ENCODE data around the gene EIF4A3.
"Not testable (repeated sequence)": the region's sequence is repeated elsewhere in the genome, so short reads cannot be mapped to it uniquely, and the experiment has no call there.

The EIF4A3 gene

GRCh38 chr17:80171681-80172080, 24.8 kb upstream of the EIF4A3 start:
- no peak for DNase-seq (ENCODE audit: low read depth)

GRCh38 chr17:80169784-80170500, 23.0 kb upstream of the EIF4A3 start, which contains the start of gene CARD14:
CARD14 (plus strand) TSS chr17:80170030; CDS start chr17:80181439, 11,409 bp downstream.
- DNase-seq (ENCODE audit: low read depth), result no peak

GRCh38 chr17:80169107-80169506, 22.2 kb upstream of the EIF4A3 start:
- DNase-seq (ENCODE audit: low read depth), result no peak

DNA sequence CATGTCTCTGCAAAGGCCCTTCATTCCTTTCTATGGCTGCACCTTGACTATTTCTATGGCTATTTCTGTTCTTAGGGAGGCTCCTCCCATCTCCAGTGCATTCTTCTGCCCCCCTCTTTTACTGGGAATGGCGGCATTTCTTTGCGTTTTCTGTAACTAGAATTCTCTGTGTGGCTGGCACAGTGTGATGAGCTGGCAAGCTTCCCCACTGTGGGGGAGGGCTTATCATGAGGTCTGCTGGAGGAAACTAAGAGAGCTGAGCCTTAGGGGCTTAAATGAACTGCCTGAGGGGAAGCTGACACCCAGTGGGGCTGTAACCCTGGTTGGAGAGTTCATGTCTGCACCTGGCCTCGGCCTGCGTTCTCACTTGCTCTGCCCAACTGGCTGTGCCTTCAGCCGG, 21.4 kb upstream of the EIF4A3 start:
- DNase-seq (ENCODE audit: low read depth), result no peak

- no peak for DNase-seq (ENCODE audit: low read depth)
Observed at GRCh38 chr17:80166446-80166845, 19.5 kb upstream of the EIF4A3 start.

GRCh38 chr17:80164185-80164584, 17.3 kb upstream of the EIF4A3 start:
- DNase-seq (ENCODE audit: low read depth), result no peak

- DNase-seq (ENCODE audit: low read depth), result no peak
Observed at GRCh38 chr17:80163336-80163735, 16.4 kb upstream of the EIF4A3 start.

DNA sequence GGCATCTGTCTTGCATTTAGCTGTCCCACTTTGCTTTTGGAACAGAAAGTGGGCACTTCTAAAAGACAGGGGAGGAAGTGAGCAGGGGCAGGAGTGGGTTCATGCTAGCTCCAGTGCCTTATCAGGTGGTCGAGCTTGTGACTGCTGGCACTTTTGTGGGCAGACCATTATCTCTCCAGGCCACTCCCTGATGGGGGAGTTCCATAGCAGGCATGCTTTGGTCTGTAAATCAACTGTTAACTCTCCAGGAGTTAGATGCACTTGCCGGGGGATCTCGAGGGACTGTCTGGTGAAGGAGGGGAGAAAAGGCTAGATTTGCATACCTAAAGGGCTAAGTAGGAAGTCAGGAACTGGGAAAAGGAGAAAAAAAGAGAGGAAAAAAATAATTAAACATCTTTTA, 13.6 kb upstream of the EIF4A3 start:
- no peak for DNase-seq (ENCODE audit: low read depth)

GRCh38 chr17:80158846-80159245, 11.9 kb upstream of the EIF4A3 start:
- DNase-seq (ENCODE audit: low read depth), result no peak

GRCh38 chr17:80155600-80155999, 8.7 kb upstream of the EIF4A3 start:
- DNase-seq (ENCODE audit: low read depth), result not testable (repeated sequence)

GRCh38 chr17:80154166-80154565, 7.2 kb upstream of the EIF4A3 start:
- DNase-seq (ENCODE audit: low read depth), result no peak

- DNase-seq (ENCODE audit: low read depth), result no peak
Observed at GRCh38 chr17:80153004-80153403, 6.1 kb upstream of the EIF4A3 start.

DNA sequence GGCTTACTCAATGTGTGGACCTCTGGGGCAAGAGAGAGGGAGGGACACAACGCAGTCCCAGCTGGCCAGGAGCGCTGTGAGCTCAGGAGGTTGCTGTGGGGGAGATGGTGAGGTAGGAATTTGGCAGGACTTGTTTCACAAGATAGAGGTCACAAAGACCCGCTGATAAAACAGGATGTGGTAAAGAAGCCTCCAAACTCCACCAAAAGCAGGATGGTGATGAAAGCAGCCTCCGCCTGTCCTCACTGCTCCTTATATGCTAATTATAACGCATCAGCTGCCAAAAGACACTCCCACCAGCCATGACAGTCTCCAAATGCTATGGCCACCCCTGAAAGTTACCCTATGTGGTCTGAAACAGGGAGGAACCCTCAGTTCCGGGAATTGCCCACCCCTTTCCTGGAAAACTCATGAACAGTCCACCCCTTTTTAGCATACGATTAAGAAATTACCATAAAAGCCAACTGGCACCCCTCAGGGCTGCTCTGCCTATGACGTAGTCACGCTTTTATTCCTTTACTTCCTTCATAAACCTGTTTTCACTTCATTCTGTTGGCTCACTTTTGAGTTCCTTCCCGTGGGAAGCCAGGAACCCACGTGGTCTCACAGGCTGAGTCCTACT, 5.3 kb upstream of the EIF4A3 start:
- DNase-seq (ENCODE audit: low read depth), result no peak

DNA sequence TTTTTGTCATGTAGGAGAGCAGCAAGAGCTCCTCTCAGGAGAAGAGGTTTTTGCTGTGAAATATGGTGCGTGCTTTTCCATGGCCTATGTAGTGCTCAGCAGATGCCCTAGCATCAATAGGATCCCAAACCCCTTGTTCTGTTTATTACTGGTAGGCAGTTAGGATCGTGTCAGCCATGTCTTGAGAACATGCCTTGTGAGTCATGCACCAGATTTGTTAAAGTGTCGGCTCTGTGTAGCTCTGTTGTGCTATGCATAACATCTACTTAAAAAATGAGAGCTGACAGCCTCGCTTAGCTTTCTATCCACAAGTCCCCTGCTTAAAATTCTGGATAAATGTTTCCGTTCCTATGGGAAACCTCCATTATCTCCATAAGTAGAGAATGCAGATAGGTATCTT, 4.4 kb upstream of the EIF4A3 start:
- no peak for DNase-seq (ENCODE audit: low read depth)

DNA sequence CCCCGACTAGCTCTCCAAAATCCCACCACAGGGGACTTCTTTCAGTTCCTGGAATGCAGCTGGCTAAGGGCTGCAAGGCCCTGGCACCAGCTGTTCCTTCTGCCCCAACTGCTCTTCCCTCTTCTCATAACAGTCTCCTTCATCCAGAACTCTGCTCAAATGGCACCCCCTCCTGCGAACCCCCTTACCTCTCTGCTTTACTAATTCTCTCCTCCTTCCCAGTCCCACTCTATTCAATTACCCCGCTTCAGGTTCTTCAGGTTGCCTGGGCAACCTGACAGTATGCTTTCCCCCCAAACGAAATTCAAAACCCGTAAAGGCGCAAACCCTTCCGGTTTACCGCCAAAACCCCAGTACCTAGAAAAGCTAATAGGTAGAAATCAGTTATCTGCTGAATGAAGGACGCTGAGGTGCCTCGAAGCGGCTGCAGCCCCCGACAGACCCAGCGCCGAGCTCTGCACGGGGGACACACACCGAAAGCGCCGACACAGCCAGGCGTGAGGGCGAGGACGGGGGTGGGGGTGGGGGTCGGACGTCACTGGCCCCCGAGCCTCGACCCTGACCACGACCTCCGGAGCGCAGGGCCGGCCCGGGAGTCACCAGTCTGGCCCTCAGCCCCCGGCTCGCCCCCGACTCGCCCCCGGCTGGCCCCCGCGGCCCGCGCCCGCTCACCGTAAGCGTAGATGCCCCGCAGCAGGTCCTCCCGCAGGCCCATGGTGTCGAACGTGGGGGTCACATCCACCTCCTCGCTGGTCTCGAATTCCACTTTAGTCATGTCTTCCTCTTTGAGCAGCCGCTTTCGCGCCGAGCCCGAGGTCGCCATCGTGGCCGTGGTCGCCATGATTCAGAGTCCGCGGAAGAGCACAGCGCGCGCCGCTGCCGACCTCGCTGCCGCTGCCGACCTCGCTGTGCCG, 550 bp downstream of the EIF4A3 start:
- no peak for DNase-seq (ENCODE audit: low read depth)

DNA sequence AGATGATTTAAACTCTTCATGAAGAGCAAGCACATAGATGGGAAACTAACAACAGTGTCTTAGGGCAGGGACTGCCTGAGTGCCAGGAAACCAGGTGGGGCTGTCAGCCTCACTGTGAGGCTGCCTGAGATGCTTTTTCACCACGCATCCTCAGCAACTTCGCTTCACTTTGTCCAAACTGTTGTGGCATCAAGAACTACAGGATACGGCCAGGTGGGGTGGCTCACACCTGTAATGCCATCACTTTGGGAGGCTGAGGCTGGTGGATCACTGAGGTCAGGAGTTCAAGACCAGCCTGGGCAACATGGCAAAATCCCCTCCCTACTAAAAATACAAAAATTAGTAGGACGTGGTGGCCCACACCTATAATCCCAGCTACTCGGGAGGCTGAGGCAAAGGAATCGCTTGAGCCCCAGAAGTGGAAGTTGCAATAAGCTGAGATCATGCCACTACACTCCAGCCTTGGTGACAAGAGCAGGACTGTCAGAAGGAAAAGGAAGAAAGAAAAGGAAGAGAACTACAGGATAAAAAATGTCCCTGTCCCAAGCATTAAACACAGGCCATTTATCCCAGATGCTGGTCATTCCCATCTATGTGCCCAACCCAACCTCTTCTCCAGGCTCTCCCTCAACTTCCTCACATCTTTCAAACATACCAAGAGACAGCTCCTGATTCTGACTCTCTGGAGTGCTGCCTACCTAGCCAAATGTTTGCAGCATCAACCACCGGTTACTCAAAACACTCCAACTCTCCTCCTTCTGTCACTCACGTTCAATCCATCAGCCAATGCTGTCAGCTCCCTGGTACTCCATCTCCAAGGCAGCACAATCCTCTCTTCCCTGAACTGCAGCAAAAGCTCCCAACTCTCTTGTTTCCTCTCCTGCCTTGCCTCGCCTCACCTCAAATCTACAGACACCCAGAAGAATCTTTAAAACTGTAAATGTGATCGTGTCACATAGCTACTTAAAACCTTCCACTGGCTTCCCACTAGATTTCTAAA, 1.6 kb downstream of the EIF4A3 start:
- no peak for DNase-seq (ENCODE audit: low read depth)

- no peak for DNase-seq (ENCODE audit: low read depth)
Observed at GRCh38 chr17:80142929-80143328, 4.0 kb downstream of the EIF4A3 start.

GRCh38 chr17:80141463-80142165, 5.3 kb downstream of the EIF4A3 start:
- DNase-seq (ENCODE audit: low read depth), result no peak

GRCh38 chr17:80138856-80139426, 8.0 kb downstream of the EIF4A3 start:
- no peak for DNase-seq (ENCODE audit: low read depth)

- no peak for DNase-seq (ENCODE audit: low read depth)
Observed at GRCh38 chr17:80137131-80137530, 9.8 kb downstream of the EIF4A3 start.

GRCh38 chr17:80133626-80133970, 13.3 kb downstream of the EIF4A3 start:
- DNase-seq (ENCODE audit: low read depth), result no peak

Measured in stimulated activated CD8-positive, alpha-beta memory T cell treated with anti-CD3 and anti-CD28 coated beads, Interleukin-7, amount 100 ng/mL, for 24 hours (primary cell).